Stimulated activated CD4-positive, alpha-beta T cell treated with anti-CD3 and anti-CD28 coated beads, Interleukin-4, amount 100 ng/mL, for 4 hours (primary cell): ENCODE data around the gene BTD.
"Not testable (repeated sequence)": the region's sequence is repeated elsewhere in the genome, so short reads cannot be mapped to it uniquely, and the experiment has no call there.

Experiments
- DNase-seq, 2 experiments: peaks; one replicate each; pipeline ENCODE4 v3.0.0-alpha.2; 2020

Gene BTD

GRCh38 chr3:15601399-15602145, at the start of gene BTD, which contains the start of gene HACL1:
TSS of gene BTD (plus strand) at chr3:15601745. CDS start at chr3:15635440, 33,695 bp downstream.
TSS of gene HACL1 (minus strand) at chr3:15601569. CDS start at chr3:15601463, 106 bp downstream.
- DNase-seq = peak; percentile 98 to 99

GRCh38 chr3:15551902-15552301, 49.6 kb upstream of the BTD start:
- no peak for DNase-seq

GRCh38 chr3:15553749-15554148, 47.8 kb upstream of the BTD start:
- DNase-seq = no peak

DNA sequence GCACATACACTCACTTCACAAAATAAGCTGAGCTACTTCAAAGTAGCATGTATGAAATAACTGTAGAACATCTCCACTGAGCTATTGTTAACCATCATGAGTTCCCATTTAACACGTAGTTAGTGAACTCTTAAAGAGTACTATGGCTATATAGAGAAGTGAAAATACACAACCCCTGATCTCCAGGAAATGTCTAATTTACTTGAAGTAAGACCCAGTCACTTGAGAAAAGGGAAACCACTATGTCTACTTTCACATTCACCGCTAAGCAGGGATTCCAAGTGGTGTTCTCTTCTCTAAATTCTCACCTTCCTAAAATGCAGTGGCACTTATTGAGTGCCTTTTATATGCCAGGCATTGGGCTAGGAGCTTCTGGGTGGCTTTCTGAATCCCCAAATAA, 45.0 kb upstream of the BTD start:
- DNase-seq = no peak

- peak; percentile 9 to 44 for DNase-seq
These were observed 44.0 kb upstream of the BTD start for GRCh38 chr3:15557511-15557946.

- no peak for DNase-seq
These were observed 43.0 kb upstream of the BTD start for GRCh38 chr3:15558581-15558980.

DNA sequence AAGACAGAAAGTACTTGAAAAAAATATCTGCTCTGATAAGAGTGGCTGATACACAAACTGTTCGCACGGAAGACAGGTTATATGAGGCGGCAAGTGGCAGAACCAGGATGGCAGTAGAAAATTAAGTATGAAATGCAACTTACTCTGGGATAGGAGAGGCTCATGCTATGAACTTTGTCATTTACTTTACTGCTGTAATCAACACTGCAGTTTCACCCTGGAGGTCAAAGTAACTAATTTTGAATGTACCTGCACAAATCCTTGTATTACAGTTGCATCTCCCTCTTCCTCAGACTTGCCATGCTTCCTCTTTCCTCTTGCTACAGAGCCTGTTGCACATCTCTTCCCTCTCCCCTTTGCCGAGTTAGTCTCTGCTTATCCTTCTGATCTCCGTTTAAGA, 39.0 kb upstream of the BTD start:
- DNase-seq = no peak

- no peak for DNase-seq
These were observed 38.4 kb upstream of the BTD start for GRCh38 chr3:15563190-15563589.

DNA sequence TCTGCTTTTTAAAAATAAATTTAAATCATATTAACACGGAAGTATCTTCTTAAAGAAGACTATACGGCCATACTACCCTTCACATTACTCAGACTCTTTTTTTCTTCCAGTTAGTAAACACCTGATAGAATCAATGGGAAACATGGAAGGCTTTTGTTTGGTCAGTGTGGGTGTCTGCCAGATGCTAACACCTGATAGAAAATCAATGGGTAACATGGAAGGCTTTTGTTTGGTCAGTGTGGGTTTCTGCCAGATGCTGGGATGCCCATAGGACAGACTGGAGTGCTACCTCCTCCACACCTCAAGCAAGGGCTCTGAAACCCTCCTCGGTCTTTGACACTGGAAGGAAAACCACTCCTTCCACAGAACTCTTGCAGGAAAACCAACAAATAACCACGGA, 29.4 kb upstream of the BTD start:
- DNase-seq = no peak

DNA sequence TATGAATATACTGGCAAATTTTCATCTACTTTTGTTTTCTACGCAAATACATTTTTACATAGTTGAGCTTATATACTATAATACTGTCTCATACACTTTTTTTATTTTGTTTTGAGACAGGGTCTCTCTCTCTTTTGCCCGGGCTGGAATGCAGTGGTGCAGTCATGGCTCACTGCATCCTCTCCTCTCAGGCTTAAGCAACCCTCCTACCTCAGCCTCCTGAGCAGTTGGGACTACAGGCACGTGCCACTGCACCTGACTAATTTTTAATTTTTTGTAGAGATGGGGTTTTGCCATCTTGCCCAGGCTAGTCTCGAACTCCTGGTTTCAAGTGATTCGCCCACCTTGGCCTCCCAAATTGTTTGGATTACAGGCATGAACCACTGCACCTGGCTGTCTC, 26.1 kb upstream of the BTD start:
- no peak for DNase-seq

DNA sequence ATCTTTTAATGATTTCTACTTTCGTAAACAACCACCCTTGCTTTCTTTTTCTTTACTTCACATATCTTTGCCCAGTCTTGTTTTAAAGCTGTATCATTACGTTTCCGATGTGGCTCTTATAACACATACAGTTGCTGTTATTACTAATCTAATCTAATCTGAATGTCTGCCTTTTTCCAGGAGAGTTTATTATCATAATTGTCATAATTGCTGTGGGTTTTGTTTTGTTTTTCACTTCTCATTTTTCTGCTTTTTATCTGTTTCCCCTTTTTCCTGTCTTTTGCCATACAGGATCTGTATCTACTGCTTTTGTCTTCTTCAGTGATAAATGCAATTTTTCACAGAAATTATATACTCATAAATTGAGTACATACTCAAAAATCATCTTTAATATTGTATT, 25.1 kb upstream of the BTD start:
- DNase-seq = no peak

GRCh38 chr3:15578289-15578867, 23.2 kb upstream of the BTD start:
- DNase-seq = no peak

- DNase-seq = no peak
These were observed 22.5 kb upstream of the BTD start for GRCh38 chr3:15579051-15579450.

DNA sequence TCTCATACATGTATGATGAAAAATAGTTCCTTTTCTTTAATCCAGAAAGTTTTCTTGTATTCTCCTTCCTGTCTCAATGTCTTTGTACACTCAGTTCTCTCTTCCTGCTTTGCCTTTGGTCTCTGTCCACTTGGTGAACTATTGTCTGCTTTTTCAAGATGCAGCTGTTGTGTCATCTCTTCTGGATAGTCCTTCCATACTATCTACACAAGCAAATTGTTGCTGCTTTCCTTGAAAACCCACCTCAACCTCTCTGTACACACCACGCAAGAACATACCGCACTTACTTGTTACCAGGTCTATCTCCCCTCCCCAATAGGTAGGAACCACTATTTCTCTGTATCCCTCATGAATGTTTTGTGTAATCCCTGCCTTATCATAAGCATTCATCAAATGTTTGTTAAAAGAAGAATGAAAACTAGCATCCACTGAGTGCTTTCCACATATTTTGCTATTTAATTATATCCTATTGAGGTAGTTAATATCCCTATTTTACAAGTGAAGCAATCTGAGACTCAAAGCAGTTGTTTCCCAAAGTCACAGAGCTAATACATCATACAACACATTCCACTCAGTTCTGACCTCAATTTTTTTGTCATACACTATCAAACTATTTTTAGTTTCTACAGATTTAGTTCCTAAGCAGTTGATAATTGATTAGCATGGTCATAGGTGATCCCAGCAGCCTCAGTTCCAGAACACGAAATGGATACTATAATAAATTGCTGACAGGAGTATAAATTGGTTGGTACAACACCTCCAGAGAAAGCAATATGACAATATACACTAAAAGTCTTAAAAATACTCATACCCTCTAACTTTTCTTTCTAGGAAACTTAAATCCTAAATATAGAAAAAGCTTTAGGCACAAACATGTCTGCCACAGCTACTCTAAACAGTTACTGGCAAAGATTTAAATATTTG, 19.8 kb upstream of the BTD start:
- DNase-seq = no peak

- no peak for DNase-seq
These were observed 16.3 kb upstream of the BTD start for GRCh38 chr3:15585111-15585845.

- no peak for DNase-seq
These were observed 10.3 kb upstream of the BTD start for GRCh38 chr3:15591242-15591641.

DNA sequence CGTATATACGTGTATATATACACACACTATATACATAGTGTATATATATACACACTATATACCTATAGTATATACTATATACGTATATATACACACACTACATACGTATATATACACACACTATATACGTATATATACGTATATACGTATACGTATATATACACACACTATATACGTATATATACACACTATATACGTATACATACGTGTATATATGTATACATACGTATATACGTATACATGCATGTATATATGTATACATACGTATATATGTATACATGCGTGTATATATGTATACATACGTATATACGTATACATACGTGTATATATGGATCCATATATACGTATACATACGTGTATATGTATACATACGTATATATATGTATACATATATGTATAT, 9.6 kb upstream of the BTD start:
- DNase-seq = no peak

GRCh38 chr3:15592968-15593367, 8.6 kb upstream of the BTD start:
- DNase-seq = no peak

- no peak for DNase-seq
These were observed 5.6 kb upstream of the BTD start for GRCh38 chr3:15595955-15596354.

DNA sequence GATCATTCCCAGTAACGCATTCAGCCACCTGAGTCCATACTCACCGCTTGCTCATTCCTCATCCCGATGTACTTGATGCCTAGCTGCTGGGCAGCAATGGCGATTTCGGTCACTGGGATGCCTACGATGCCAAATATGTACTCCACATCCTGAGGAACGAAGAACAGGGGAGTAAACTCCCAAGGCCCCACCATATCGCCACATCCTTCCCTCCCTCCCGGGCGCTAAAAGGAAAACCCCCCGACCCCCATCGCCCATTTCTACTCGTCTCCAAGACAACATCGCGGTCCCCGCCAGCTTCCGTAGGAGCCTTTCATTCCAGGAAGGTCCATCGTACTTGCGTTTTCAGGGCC, 523 bp upstream of the BTD start:
- DNase-seq = no peak

GRCh38 chr3:15602146-15602536, 596 bp downstream of the BTD start:
- no peak for DNase-seq

GRCh38 chr3:15602816-15603215, 1.3 kb downstream of the BTD start:
- not testable (repeated sequence) for DNase-seq

DNA sequence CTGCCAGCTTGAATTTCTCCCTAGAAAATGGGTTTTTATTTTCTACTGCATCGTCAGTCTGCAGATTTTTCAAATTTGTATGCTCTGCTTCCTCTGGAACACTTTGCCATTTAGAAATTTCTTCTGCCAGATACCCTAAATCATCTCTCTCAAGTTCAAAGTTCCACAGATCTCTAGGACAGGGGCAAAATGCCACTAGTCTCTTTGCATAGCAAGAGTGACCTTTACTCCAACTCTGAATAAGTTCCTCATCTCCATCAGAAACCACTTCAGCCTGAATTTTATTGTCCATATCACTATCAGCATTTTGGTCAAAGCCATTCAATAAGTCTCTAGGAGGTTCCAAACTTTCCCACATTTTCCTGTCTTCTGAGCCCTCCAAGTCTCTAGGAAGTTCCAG, 3.0 kb downstream of the BTD start:
- not testable (repeated sequence) for DNase-seq
